ENCODE data around the gene GOLGA7B.

GOLGA7B gene

DNA sequence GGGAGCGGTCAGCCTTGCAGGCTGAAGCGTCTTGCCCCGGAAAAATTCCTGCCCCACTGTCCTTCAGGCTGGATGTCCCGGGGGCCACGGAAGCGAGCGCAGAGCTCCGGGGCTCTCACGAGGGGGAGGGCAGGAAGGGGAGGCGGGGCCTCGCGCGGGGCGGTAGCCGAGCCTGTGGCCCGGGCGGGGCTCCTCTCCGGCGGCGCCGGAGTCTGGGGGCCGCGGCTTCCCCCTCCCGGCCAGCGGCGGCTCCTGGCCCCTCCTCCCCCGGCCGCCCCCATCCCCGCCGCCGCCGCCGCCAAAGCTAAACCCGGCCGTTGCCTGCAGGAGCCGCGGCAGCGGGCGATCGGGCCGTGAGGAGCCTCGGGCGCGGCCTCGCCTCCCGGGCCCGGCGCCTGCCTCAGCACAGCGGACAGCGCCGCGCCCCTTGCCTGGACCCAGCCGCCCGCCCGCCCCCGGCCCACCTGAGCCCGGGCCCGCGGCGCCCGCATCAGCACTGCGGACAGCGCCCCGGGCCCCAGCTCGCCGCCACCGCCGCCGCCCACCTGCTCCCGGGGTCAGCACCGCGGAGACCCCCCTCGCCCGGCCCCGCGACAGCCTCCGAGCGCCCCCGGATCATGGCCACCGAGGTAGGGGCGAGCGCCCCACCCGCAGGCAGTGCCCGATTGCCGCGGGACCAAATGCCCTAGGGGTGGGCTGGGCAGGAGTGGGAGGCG is at the start of gene GOLGA7B:
Gene GOLGA7B (plus strand): TSS at position 157 of the 716 bp plus-strand sequence. CDS start 461 bp downstream, at position 618.
- Histone ChIP-seq H3K27me3 (ENCODE audit: control insufficient read depth, insufficient read depth, low read length) (peaks cover 47% of the 10 kb centered on the region), H3K9me3 (ENCODE audit: control insufficient read depth, low read depth, low read length) (no peaks in the 10 kb centered on the region), H3K4me1 (ENCODE audit: control insufficient read depth, low read depth, low read length) (peaks cover 5% of the 10 kb centered on the region), H3K27ac (ENCODE audit: low read length) (no peak within 1 kb of the TSS), H3K9ac (ENCODE audit: low read length) (no peak within 1 kb of the TSS), H3K4me3 (ENCODE audit: low read length) (peak within 1 kb of the TSS; percentile 49), H3K36me3 (ENCODE audit: control insufficient read depth, low read depth, low read length) (no peaks in the 10 kb centered on the region)

- H3K36me3 ChIP-seq (ENCODE audit: control insufficient read depth, low read depth, low read length) = no peaks in the 10 kb centered on the region
- H3K9ac ChIP-seq (ENCODE audit: low read length) = no peak overlapping the region
- H3K4me3 ChIP-seq (ENCODE audit: low read length) = no peak overlapping the region
- peaks cover 4% of the 10 kb centered on the region for H3K4me1 ChIP-seq (ENCODE audit: control insufficient read depth, low read depth, low read length)
- H3K27me3 ChIP-seq (ENCODE audit: control insufficient read depth, insufficient read depth, low read length) = no peaks in the 10 kb centered on the region
- H3K27ac ChIP-seq (ENCODE audit: low read length) = no peak overlapping the region
- no peaks in the 10 kb centered on the region for H3K9me3 ChIP-seq (ENCODE audit: control insufficient read depth, low read depth, low read length)
Measured at GRCh38 chr10:97800474-97800873, 49.2 kb upstream of the GOLGA7B start.

- Histone ChIP-seq H3K9ac (ENCODE audit: low read length) (no peak overlapping the region), H3K4me1 (ENCODE audit: control insufficient read depth, low read depth, low read length) (peaks cover 13% of the 10 kb centered on the region), H3K36me3 (ENCODE audit: control insufficient read depth, low read depth, low read length) (no peaks in the 10 kb centered on the region), H3K27me3 (ENCODE audit: control insufficient read depth, insufficient read depth, low read length) (no peaks in the 10 kb centered on the region), H3K27ac (ENCODE audit: low read length) (no peak overlapping the region), H3K4me3 (ENCODE audit: low read length) (no peak overlapping the region), H3K9me3 (ENCODE audit: control insufficient read depth, low read depth, low read length) (no peaks in the 10 kb centered on the region)
Measured at GRCh38 chr10:97801422-97801821, 48.2 kb upstream of the GOLGA7B start.

DNA sequence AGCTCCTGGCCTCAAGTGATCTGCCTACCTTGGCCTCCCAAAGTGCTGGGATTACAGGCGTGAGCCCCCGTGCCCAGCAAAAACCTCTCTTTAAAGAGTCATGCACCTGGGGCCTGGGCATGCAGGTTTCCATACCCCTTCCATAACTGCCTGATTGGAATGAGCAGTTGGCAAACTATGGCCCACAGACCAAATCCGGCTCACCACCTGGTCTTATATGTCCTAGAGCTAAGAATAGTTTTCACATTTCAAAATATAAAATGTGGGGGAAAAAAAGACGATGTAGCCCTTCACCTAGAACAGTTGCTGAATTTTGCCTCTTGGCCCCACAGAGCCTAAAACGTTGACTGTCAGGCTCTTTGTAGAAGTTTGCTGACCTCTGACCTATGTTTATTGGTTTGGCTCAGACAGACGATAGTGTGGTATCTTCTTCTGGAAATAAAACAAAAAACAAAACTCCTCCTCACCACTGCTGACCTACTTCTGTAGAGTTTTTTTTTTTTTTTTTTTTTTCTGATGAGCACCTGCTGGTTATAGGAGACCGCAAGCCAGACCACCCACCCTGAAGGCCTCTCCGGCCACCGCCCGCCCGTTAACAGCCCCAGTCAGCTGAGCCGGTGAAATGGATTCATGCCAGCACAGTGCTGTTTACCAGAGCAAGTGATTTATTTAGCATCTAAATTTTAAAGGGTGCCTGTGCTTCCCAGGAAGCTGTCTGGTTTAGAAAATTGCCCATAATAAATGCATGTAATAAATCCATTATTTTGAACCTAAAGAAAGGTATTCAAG is 44.4 kb upstream of the GOLGA7B start:
- H3K4me1 ChIP-seq (ENCODE audit: control insufficient read depth, low read depth, low read length) = peaks cover 13% of the 10 kb centered on the region
- no peaks in the 10 kb centered on the region for H3K27me3 ChIP-seq (ENCODE audit: control insufficient read depth, insufficient read depth, low read length)
- no peak overlapping the region for H3K9ac ChIP-seq (ENCODE audit: low read length)
- no peak overlapping the region for H3K27ac ChIP-seq (ENCODE audit: low read length)
- H3K4me3 ChIP-seq (ENCODE audit: low read length) = no peak overlapping the region
- H3K36me3 ChIP-seq (ENCODE audit: control insufficient read depth, low read depth, low read length) = no peaks in the 10 kb centered on the region
- no peaks in the 10 kb centered on the region for H3K9me3 ChIP-seq (ENCODE audit: control insufficient read depth, low read depth, low read length)

GRCh38 chr10:97805949-97806348 is 43.7 kb upstream of the GOLGA7B start:
- H3K27ac ChIP-seq (ENCODE audit: low read length) = no peak overlapping the region
- H3K9ac ChIP-seq (ENCODE audit: low read length) = no peak overlapping the region
- H3K27me3 ChIP-seq (ENCODE audit: control insufficient read depth, insufficient read depth, low read length) = no peaks in the 10 kb centered on the region
- no peaks in the 10 kb centered on the region for H3K9me3 ChIP-seq (ENCODE audit: control insufficient read depth, low read depth, low read length)
- no peak overlapping the region for H3K4me3 ChIP-seq (ENCODE audit: low read length)
- H3K36me3 ChIP-seq (ENCODE audit: control insufficient read depth, low read depth, low read length) = no peaks in the 10 kb centered on the region
- H3K4me1 ChIP-seq (ENCODE audit: control insufficient read depth, low read depth, low read length) = peaks cover 13% of the 10 kb centered on the region

DNA sequence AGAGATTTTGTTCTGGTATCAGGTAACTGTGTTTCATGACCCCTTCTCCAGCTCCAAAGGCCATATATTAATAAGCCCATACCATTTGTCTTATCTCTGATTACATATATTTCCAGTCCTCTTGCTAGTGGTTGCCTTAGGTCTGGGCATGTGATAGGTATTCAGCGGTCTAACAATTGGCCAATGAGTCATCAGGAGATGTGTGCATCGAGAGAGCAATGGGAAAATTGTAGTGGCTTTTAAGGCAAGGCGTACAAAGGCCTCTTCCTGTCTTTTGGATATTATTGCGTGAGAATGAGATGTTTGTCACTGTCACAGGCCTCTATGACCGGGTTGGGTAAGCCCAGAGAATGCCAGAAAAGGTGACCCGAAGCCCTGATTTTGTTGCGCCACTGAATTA is 39.2 kb upstream of the GOLGA7B start:
- no peak overlapping the region for H3K4me3 ChIP-seq (ENCODE audit: low read length)
- peaks cover 9% of the 10 kb centered on the region for H3K4me1 ChIP-seq (ENCODE audit: control insufficient read depth, low read depth, low read length)
- no peak overlapping the region for H3K9ac ChIP-seq (ENCODE audit: low read length)

GRCh38 chr10:97811958-97812357 is 37.7 kb upstream of the GOLGA7B start:
- Histone ChIP-seq H3K4me1 (ENCODE audit: control insufficient read depth, low read depth, low read length) (no peaks in the 10 kb centered on the region), H3K9me3 (ENCODE audit: control insufficient read depth, low read depth, low read length) (no peaks in the 10 kb centered on the region), H3K36me3 (ENCODE audit: control insufficient read depth, low read depth, low read length) (no peaks in the 10 kb centered on the region), H3K27me3 (ENCODE audit: control insufficient read depth, insufficient read depth, low read length) (no peaks in the 10 kb centered on the region), H3K4me3 (ENCODE audit: low read length) (no peak overlapping the region), H3K9ac (ENCODE audit: low read length) (no peak overlapping the region), H3K27ac (ENCODE audit: low read length) (no peak overlapping the region)

More for the DNA sequence above, 39.2 kb upstream of the GOLGA7B start:
- Histone ChIP-seq H3K36me3 (ENCODE audit: control insufficient read depth, low read depth, low read length) (no peaks in the 10 kb centered on the region), H3K27me3 (ENCODE audit: control insufficient read depth, insufficient read depth, low read length) (no peaks in the 10 kb centered on the region), H3K27ac (ENCODE audit: low read length) (no peak overlapping the region), H3K9me3 (ENCODE audit: control insufficient read depth, low read depth, low read length) (no peaks in the 10 kb centered on the region)

- Histone ChIP-seq H3K27me3 (ENCODE audit: control insufficient read depth, insufficient read depth, low read length) (no peaks in the 10 kb centered on the region), H3K27ac (ENCODE audit: low read length) (no peak overlapping the region), H3K36me3 (ENCODE audit: control insufficient read depth, low read depth, low read length) (no peaks in the 10 kb centered on the region), H3K4me1 (ENCODE audit: control insufficient read depth, low read depth, low read length) (no peaks in the 10 kb centered on the region), H3K9ac (ENCODE audit: low read length) (no peak overlapping the region), H3K9me3 (ENCODE audit: control insufficient read depth, low read depth, low read length) (no peaks in the 10 kb centered on the region), H3K4me3 (ENCODE audit: low read length) (no peak overlapping the region)
Measured at GRCh38 chr10:97812696-97813095, 36.9 kb upstream of the GOLGA7B start.

GRCh38 chr10:97813311-97813710 is 36.3 kb upstream of the GOLGA7B start:
- Histone ChIP-seq H3K9ac (ENCODE audit: low read length) (no peak overlapping the region), H3K4me1 (ENCODE audit: control insufficient read depth, low read depth, low read length) (no peaks in the 10 kb centered on the region), H3K27me3 (ENCODE audit: control insufficient read depth, insufficient read depth, low read length) (no peaks in the 10 kb centered on the region), H3K36me3 (ENCODE audit: control insufficient read depth, low read depth, low read length) (no peaks in the 10 kb centered on the region), H3K9me3 (ENCODE audit: control insufficient read depth, low read depth, low read length) (no peaks in the 10 kb centered on the region), H3K4me3 (ENCODE audit: low read length) (no peak overlapping the region), H3K27ac (ENCODE audit: low read length) (no peak overlapping the region)

GRCh38 chr10:97814996-97815395 is 34.6 kb upstream of the GOLGA7B start:
- H3K9me3 ChIP-seq (ENCODE audit: control insufficient read depth, low read depth, low read length) = no peaks in the 10 kb centered on the region
- H3K27ac ChIP-seq (ENCODE audit: low read length) = no peak overlapping the region
- no peaks in the 10 kb centered on the region for H3K4me1 ChIP-seq (ENCODE audit: control insufficient read depth, low read depth, low read length)
- H3K27me3 ChIP-seq (ENCODE audit: control insufficient read depth, insufficient read depth, low read length) = no peaks in the 10 kb centered on the region
- H3K9ac ChIP-seq (ENCODE audit: low read length) = no peak overlapping the region
- no peaks in the 10 kb centered on the region for H3K36me3 ChIP-seq (ENCODE audit: control insufficient read depth, low read depth, low read length)
- no peak overlapping the region for H3K4me3 ChIP-seq (ENCODE audit: low read length)

GRCh38 chr10:97816609-97817008 is 33.0 kb upstream of the GOLGA7B start:
- Histone ChIP-seq H3K27ac (ENCODE audit: low read length) (no peak overlapping the region), H3K4me3 (ENCODE audit: low read length) (no peak overlapping the region), H3K9ac (ENCODE audit: low read length) (no peak overlapping the region)

DNA sequence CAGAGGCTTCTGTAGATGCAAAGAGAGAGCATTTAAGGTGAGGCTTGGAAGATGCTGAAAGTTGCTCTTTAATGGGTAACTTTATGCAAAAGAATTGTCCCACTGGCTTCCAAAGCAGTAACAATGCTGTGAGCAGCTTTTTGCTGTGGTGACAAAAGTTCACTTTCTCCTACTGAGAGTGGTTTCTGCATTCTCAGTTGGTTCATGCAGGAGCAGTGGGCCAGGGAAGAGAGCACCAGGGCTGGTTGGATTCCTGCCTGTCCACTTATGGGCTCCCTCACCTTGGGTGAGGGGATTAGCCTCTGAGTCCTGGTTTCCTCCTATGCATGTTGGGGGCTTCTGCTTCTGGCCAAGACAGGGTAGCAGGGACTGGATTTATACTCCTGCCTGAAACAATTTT is 31.1 kb upstream of the GOLGA7B start:
- H3K4me1 ChIP-seq (ENCODE audit: control insufficient read depth, low read depth, low read length) = peaks cover 3% of the 10 kb centered on the region

More at GRCh38 chr10:97816609-97817008, 33.0 kb upstream of the GOLGA7B start:
- H3K36me3 ChIP-seq (ENCODE audit: control insufficient read depth, low read depth, low read length) = no peaks in the 10 kb centered on the region
- H3K27me3 ChIP-seq (ENCODE audit: control insufficient read depth, insufficient read depth, low read length) = no peaks in the 10 kb centered on the region
- H3K9me3 ChIP-seq (ENCODE audit: control insufficient read depth, low read depth, low read length) = no peaks in the 10 kb centered on the region
- H3K4me1 ChIP-seq (ENCODE audit: control insufficient read depth, low read depth, low read length) = no peaks in the 10 kb centered on the region

More for the DNA sequence above, 31.1 kb upstream of the GOLGA7B start:
- no peak overlapping the region for H3K27ac ChIP-seq (ENCODE audit: low read length)
- H3K9me3 ChIP-seq (ENCODE audit: control insufficient read depth, low read depth, low read length) = no peaks in the 10 kb centered on the region
- no peak overlapping the region for H3K9ac ChIP-seq (ENCODE audit: low read length)
- H3K4me3 ChIP-seq (ENCODE audit: low read length) = no peak overlapping the region
- H3K36me3 ChIP-seq (ENCODE audit: control insufficient read depth, low read depth, low read length) = no peaks in the 10 kb centered on the region
- H3K27me3 ChIP-seq (ENCODE audit: control insufficient read depth, insufficient read depth, low read length) = no peaks in the 10 kb centered on the region
